Transverse colon (tissue), 4 donors: ENCODE measurements around the gene WSCD2.

Experiments
- EP300 ChIP-seq: sonication (generic); formaldehyde crosslinking; IDR thresholded peaks from one replicate; pipeline ENCODE4 v1.6.1; 2017; ENCODE audit warnings: antibody characterized with exemption, low read depth
- POLR2A ChIP-seq: fragments of 450-650 bp; IDR thresholded peaks from one replicate; pipeline ENCODE4 v1.6.1; 2016; ENCODE audit warnings: antibody characterized with exemption, mild to moderate bottlenecking, moderate library complexity
- POLR2AphosphoS5 ChIP-seq, 3 donors: sonication (generic); formaldehyde crosslinking; IDR thresholded peaks; one replicate each; pipeline ENCODE4 v1.6.1; 2016; ENCODE audit warnings: antibody characterized with exemption in 3 of 3
- TF ChIP-seq, protein P1 (sequence below), 5 experiments: fragments of 200-600 bp in 3 of 5; fragments of 450-650 bp in 2 of 5; sonication (generic) in 3 of 5; IDR thresholded peaks; 1 replicate in 2 of 5; 2 replicates in 3 of 5; pipeline ENCODE4 v1.5.1; 2016 to 2017; ENCODE audit warnings: antibody characterized with exemption in 5 of 5, inconsistent platforms in 3 of 5, mild to moderate bottlenecking in 2 of 5, moderate library complexity in 1 of 5

DNA sequence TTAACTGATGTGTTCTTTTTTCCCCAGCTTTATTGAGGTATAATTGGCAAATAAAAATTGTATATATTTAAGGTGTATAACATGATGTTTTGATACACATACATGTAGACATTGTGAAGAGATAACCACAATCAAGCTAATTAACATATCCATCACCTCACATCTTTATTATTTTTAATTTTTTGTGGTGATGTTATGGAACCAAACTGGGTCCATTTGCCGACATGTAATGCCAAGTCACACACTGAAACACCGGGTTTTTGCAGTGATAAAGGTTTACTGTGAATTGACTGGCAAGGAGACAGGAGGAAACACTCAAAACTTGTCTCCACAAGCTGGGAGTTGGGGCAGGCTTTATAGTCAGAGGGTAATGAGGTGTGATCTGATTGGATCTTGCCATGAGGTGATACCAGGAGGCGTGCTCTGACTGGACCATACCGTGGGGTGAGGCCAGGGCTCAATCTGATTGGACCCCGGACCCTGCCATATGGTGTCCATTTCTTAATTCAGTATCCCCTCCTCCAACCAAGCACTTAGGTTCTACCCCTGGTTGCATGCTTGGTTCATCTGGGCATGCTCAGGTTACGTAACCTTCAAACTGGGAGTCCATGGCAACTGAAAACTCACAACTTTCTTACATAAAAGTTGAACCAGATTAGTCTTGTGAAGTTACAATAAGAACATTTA lies 11.8 kb upstream of the WSCD2 start:
- TF ChIP-seq, protein P1, sequence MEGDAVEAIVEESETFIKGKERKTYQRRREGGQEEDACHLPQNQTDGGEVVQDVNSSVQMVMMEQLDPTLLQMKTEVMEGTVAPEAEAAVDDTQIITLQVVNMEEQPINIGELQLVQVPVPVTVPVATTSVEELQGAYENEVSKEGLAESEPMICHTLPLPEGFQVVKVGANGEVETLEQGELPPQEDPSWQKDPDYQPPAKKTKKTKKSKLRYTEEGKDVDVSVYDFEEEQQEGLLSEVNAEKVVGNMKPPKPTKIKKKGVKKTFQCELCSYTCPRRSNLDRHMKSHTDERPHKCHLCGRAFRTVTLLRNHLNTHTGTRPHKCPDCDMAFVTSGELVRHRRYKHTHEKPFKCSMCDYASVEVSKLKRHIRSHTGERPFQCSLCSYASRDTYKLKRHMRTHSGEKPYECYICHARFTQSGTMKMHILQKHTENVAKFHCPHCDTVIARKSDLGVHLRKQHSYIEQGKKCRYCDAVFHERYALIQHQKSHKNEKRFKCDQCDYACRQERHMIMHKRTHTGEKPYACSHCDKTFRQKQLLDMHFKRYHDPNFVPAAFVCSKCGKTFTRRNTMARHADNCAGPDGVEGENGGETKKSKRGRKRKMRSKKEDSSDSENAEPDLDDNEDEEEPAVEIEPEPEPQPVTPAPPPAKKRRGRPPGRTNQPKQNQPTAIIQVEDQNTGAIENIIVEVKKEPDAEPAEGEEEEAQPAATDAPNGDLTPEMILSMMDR (IDR thresholded peaks at IDR 0.05): no peak
- TF ChIP-seq EP300 (no peak), POLR2A (no peak), POLR2AphosphoS5 (IDR thresholded peaks at IDR 0.05) (no peak)
